Stomach (tissue), 4 donors: ENCODE measurements around the gene MYOM1.

Experiments used
- EP300 ChIP-seq: sonication (generic); formaldehyde crosslinking; IDR thresholded peaks from one replicate; pipeline ENCODE4 v1.6.1; 2017; ENCODE audit warnings: antibody characterized with exemption
- POLR2AphosphoS5 ChIP-seq, 3 donors: sonication (generic); formaldehyde crosslinking; IDR thresholded peaks; one replicate each; pipeline ENCODE4 v1.6.1; 2016; ENCODE audit warnings: antibody characterized with exemption in 3 of 3
- TF ChIP-seq, protein P1 (sequence below), 7 experiments: fragments of 450-650 bp in 4 of 7; fragments of 200-600 bp in 3 of 7; sonication (generic) in 3 of 7; IDR thresholded peaks; one replicate each; pipeline ENCODE4 v1.5.1; 2016 to 2019; ENCODE audit warnings: antibody characterized with exemption in 7 of 7, control low read depth in 2 of 7, mild to moderate bottlenecking in 1 of 7

DNA sequence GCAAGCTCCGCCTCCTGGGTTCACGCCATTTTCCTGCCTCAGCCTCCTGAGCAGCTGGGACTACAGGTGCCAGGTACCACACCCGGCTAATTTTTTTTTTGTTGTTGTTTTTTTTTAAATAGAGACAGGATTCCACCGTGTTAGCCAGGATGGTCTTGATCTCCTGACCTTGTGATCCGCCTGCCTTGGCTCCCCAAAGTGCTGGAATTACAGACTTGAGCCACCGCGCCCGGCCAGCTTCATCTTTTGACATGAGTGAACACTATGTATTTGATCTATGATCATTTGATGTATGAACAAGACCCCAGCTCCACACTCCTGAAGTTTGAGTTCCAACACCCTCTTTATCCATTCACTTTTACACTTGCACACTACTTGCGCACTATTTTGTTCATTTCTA, 163.5 kb downstream of the MYOM1 start:
- TF ChIP-seq, protein P1, sequence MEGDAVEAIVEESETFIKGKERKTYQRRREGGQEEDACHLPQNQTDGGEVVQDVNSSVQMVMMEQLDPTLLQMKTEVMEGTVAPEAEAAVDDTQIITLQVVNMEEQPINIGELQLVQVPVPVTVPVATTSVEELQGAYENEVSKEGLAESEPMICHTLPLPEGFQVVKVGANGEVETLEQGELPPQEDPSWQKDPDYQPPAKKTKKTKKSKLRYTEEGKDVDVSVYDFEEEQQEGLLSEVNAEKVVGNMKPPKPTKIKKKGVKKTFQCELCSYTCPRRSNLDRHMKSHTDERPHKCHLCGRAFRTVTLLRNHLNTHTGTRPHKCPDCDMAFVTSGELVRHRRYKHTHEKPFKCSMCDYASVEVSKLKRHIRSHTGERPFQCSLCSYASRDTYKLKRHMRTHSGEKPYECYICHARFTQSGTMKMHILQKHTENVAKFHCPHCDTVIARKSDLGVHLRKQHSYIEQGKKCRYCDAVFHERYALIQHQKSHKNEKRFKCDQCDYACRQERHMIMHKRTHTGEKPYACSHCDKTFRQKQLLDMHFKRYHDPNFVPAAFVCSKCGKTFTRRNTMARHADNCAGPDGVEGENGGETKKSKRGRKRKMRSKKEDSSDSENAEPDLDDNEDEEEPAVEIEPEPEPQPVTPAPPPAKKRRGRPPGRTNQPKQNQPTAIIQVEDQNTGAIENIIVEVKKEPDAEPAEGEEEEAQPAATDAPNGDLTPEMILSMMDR (IDR thresholded peaks at IDR 0.05), result no peak
- TF ChIP-seq POLR2AphosphoS5 (IDR thresholded peaks at IDR 0.05) (no peak), EP300 (no peak)
